GM11168 (cell line): ENCODE data around the gene DNAJA3.

ENCODE experiments used
- in situ Hi-C: fragments of 300-500 bp; cut with MboI; formaldehyde crosslinking; loops from one replicate; pipeline ENCODE4 v1.12.0; 2022; ENCODE audit warnings: low sequenced_read_pairs; ENCODE audit not compliant: unreplicated experiment

Gene DNAJA3

GRCh38 chr16:4428500-4428899 is 2.8 kb downstream of the DNAJA3 start:
- in situ Hi-C loops: no loop called here

- in situ Hi-C loops: no loop called here
Measured at GRCh38 chr16:4431023-4431422, 5.4 kb downstream of the DNAJA3 start.

- in situ Hi-C loops: no loop called here
Measured at GRCh38 chr16:4433228-4433627, 7.6 kb downstream of the DNAJA3 start.

DNA sequence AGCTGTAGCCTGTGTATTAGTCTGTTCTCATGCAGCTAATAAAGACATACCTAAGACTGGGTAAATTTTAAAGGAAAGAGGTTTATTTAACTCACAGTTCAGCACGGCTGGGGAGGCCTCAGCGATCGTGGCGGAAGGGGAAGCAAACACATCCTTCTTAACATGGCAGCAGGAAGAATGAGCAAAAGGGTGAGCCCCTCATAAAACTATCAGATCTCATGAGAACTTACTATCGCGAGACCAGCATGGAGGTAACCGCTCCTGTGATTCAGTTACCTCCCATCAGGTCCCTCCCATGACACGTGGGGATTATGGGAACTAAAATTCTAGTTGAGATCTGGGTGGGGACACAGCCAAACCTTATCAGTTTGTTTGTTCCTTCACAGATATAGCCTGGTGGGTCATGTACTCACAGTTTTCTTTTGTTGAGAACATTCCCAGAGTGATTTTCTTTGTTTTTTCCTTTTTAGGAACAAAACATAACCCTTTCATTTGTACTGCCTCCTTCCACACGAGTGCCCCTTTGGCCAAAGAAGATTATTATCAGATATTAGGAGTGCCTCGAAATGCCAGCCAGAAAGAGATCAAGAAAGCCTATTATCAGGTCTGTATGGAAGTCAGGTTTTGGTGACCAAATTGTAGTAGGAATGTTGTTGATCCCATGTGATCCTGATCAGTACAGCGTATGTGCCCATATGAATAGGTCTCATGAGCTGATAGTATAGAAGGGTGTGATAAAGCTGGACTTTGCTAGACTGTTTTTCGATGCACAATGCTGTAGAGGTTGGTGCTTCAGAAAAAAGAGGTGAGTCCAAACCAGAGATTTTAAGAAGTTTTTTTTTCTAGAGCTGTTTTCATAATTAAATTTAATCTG is 8.5 kb downstream of the DNAJA3 start:
- in situ Hi-C loops: no loop called here

GRCh38 chr16:4435337-4436067 is 9.8 kb downstream of the DNAJA3 start:
- in situ Hi-C loops: no loop called here

GRCh38 chr16:4437366-4437765 is 11.7 kb downstream of the DNAJA3 start:
- in situ Hi-C loops: no loop called here

DNA sequence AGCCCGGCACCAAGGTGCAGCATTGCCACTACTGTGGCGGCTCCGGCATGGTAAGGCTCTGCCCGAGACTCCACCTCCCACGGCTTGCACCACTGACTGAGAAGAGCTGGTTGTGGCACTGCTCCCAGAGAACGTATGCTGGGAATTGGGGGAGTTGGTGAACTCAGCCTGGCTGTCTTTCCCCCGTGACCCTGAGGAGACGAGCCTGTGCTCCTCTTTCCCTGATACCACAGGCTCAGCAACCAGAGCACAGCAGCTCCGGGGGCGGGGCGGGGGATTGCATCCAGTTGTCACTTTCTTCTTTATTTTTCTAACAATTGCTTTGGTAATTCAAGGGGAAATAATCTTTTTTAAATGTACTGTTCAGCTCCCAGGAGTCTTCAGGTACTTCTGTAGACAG is 16.7 kb downstream of the DNAJA3 start:
- in situ Hi-C loops: no loop called here

DNA sequence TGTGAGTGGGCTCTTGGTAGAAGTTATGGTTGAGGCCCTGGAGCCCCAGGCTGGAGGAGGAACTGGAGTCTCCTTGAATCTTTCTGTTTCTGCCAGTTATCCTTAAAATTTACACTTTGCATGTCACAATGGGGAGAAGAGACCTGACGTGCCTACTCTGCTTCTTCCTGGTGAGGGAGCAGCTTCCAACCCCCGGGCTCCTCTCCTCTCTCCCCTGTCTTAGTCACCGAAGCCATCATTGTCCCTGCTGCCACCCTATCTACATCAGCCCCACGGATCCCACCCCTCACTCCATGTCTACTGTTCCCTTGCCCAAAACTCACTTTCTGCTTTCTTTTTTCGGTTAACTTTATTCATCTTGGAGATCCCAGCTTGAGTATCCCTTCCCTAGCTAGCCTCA is 17.6 kb downstream of the DNAJA3 start:
- in situ Hi-C loops: no loop called here

DNA sequence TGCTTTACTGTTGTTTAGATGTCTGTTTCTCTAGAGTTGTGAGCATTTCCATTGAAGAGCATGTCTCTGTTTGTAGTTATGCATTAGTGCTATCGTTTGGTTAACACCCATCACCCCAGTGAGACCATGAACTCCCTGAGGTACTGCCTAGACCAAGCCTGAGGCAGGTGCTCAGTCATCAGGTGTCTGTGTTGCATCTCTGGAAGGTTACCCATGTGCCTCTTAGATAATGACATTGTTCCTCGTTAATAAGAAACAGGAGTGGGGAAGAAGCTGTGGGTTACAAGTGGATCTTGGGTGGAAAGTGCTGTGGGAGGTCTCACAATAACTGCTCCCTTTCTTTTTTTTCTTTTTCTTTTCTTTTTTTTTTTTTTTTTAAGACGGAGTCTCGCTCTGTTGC is 18.3 kb downstream of the DNAJA3 start:
- in situ Hi-C loops: no loop called here

DNA sequence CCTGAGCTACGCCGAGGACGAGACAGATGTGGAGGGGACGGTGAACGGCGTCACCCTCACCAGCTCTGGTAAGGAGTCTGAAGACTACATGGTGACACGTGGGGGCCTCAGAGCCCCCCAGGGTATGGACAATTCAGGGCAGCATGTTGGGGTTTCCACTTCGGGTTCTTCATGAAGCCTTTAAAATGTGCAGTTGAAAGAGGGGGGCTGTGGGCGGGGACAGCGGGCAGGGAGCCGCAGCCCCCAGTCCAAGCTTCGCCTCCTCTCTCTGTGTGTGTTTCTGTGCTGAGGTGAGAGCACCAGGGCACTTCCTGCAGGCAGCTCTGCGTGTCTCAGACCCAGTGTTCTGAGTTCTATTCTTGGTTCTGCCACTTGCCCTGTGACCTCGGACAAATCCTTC is 24.8 kb downstream of the DNAJA3 start:
- in situ Hi-C loops: no loop called here

DNA sequence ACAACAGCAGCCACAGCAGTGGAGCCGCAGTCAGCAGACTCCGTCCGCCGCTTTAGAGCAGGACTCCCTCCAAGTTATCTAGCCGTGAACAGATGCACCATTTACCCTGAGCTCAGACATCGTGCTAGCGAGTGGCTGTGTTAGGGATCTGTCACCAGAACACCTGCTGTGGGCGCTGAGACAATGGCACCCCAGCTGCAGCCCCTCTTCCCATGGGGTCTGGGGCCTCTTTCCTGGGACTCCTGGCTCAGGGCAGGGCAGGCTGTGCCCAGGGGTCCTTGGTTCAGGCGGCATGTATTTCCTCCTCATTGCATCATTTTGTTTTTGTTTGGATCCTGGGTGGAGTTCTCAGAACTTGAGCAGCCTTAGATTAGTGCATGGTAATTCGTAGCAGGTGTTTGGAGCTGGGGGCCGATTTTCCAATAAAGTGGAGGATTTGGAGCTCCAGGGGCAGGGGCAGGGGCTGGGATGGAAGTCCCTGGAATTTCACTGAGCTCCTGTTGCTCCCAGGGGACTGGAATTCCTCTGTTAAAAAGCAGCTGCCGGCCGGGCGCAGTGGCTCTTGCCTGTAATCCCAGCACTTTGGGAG is 25.4 kb downstream of the DNAJA3 start:
- in situ Hi-C loops: no loop called here

DNA sequence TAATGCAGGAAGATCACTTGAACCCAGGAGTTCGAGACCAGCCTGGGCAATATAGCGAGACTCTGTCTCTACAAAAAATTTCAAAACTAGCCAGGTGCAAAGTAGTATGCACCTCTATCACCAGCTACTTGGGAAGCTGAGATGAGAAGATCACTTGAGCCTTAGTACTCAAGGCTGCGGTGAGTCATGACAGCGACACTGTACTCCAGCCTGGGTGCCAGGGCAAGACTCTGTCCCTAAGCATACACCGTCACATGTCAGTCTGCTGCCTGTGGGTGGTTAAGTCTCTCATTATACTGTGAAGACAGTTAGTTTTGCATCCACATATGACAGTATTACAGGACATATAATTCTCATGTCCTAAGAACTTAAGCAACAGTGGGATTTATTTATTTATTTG is 27.0 kb downstream of the DNAJA3 start:
- in situ Hi-C loops: no loop called here

GRCh38 chr16:4454623-4455022 is 29.0 kb downstream of the DNAJA3 start:
- in situ Hi-C loops: no loop called here

DNA sequence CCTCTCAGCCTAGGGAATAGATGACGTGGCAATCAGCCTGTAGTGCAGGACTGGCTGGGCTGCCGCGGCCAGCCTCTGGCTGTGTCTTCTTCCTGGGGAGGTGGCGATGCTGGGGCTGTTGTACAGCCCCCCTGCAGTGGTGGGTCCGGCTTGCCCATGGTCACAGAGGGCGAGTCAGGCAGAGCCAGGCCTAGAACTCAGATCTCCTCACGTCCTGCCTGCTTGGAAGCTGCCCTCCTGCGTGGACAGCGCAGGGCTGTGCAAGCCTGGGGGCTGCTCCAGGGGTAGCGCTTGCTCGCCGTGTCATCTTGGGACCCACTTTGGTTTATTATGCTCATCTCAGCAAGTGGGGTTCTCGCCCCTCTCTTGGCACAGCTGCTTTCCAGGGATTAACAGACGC is 29.4 kb downstream of the DNAJA3 start:
- in situ Hi-C loops: no loop called here

DNA sequence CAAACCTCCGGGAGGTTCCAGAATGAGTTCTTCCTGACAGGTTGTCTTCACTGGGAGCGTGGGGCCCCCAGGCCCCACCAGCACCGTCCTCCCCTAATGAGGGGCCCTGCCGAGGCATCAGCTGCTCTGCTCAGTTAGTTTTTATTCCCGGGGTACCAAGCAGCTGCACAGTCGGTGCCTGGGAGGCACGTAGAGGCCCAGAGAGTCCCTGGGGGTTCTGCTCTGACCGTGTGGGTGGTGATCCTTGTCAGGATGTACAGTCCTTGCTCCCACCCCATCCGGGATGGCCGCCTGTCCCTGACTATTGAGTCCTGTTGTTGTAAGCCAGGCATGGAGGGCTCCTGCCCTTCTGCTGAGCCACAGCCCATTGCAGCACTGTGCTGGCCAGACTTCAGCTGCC is 30.3 kb downstream of the DNAJA3 start:
- in situ Hi-C loops: no loop called here

GRCh38 chr16:4460936-4461249 is 35.2 kb downstream of the DNAJA3 start:
- in situ Hi-C loops: no loop called here

DNA sequence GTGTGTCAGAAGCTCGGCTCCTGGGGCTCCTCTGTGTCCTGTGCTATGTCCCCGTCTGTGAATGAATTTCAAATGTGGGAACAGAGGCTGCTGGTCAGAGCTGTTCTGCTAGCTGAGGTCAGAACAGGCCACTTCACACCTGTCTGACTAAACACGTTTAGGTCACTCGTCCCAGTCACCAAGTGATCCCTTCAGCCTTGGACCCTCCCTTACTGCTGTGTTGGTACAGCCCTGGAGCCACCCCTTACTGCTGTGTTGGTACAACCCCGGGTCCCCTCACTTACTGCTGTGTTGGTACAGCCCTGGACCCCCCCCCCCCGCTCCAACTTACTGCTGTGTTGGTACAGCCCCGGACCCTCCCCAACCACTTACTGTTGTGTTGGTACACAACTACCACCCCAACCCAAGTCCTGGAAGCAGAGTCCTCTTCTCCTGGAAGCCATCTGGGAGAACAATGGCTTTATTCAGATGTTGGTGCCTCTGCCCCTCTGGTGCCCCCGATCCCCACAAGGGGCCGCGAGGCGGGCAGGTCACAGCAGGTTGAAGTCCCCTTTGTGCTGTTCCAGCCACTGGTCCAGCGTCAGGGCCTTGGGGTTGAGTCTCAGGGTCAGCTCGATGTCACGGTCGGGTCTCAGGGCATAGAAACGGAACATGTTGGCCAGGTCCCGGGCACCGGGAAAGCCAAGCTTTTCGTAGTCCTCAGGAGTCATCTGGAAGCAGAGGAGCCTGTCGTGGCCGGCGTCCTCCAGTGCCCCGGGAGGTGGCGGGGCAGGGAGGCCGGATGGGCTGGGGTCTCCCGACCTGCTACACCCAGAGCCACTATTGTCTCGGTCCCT is 35.8 kb downstream of the DNAJA3 start:
- in situ Hi-C loops: no loop called here

DNA sequence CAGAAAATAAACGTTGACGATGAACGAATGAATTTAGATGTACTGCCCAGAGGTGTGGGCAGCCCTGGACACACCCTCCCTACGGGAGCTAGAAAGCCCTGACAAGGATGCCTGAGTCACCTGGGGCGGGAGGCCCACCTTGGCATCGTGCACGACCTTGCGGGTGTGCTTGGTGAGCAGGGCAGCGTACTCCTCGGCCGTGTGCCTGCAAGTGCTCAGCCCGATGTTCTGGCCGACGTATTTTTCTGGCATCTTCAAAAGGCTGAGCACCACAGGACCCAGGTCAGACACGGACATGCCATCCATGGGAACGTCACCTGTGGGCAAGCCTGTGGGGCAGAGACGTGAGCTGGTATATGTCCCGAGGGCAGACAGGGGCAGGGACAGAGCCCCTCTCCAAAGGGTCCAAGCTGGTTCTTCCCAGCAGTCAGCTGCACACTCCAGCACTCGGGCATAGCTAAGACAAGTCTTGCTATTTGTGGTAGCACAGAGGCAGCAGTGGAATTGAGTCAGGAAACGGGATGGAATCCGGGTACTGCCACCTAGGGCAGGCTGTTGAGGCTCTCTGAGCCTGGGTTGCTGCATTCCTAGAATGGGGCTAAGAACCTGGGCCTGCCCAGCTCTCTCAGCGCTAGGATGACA is 38.0 kb downstream of the DNAJA3 start:
- in situ Hi-C loops: no loop called here

- in situ Hi-C loops: no loop called here
Measured at GRCh38 chr16:4465977-4466779, 40.5 kb downstream of the DNAJA3 start.
